GM04504 (cell line): ENCODE measurements around the gene METAP1.
"Not testable (repeated sequence)": the region's sequence is repeated elsewhere in the genome, so short reads cannot be mapped to it uniquely, and the experiment has no call there.

Experiments used
- DNase-seq: peaks from one replicate; pipeline ENCODE4 v3.0.0-alpha.2; 2012; ENCODE audit warnings: low read depth

METAP1 gene

GRCh38 chr4:99059550-99059949 lies 64.0 kb downstream of the METAP1 start:
- DNase-seq = no peak

- no peak for DNase-seq
These were observed 65.7 kb downstream of the METAP1 start for GRCh38 chr4:99061048-99061700.

GRCh38 chr4:99062120-99062519 lies 66.6 kb downstream of the METAP1 start:
- peak; percentile 14 for DNase-seq

GRCh38 chr4:99065521-99065920 lies 70.0 kb downstream of the METAP1 start:
- DNase-seq = not testable (repeated sequence)

- DNase-seq = no peak
These were observed 72.1 kb downstream of the METAP1 start for GRCh38 chr4:99067617-99068016.

GRCh38 chr4:99071159-99071558 lies 75.6 kb downstream of the METAP1 start:
- DNase-seq = no peak

GRCh38 chr4:99074816-99075215 lies 79.3 kb downstream of the METAP1 start:
- DNase-seq = no peak

- no peak for DNase-seq
These were observed 80.9 kb downstream of the METAP1 start for GRCh38 chr4:99076292-99076976.

- no peak for DNase-seq
These were observed 81.7 kb downstream of the METAP1 start for GRCh38 chr4:99077177-99077576.

- DNase-seq = no peak
These were observed 82.8 kb downstream of the METAP1 start for GRCh38 chr4:99078336-99078735.

GRCh38 chr4:99078931-99079624 lies 83.6 kb downstream of the METAP1 start:
- no peak for DNase-seq

GRCh38 chr4:99079625-99080295 lies 84.2 kb downstream of the METAP1 start:
- DNase-seq = no peak

- not testable (repeated sequence) for DNase-seq
These were observed 85.3 kb downstream of the METAP1 start for GRCh38 chr4:99080869-99081268.

- DNase-seq = no peak
These were observed 86.7 kb downstream of the METAP1 start for GRCh38 chr4:99082192-99082591.

GRCh38 chr4:99084595-99084994 lies 89.1 kb downstream of the METAP1 start:
- no peak for DNase-seq

GRCh38 chr4:99088023-99088449 lies 92.5 kb downstream of the METAP1 start:
- peak; percentile 76 for DNase-seq

- DNase-seq = peak; percentile 69
These were observed 93.2 kb downstream of the METAP1 start, which contains the start of gene ADH5 for GRCh38 chr4:99088481-99089365. TSS of gene ADH5 (minus strand) at chr4:99088788. CDS start at chr4:99088700, 88 bp downstream.

GRCh38 chr4:99090481-99091215 lies 95.1 kb downstream of the METAP1 start:
- DNase-seq = no peak

GRCh38 chr4:99091216-99091575 lies 95.7 kb downstream of the METAP1 start:
- no peak for DNase-seq

- not testable (repeated sequence) for DNase-seq
These were observed 96.3 kb downstream of the METAP1 start for GRCh38 chr4:99091841-99092240.

- DNase-seq = no peak
These were observed 103.8 kb downstream of the METAP1 start for GRCh38 chr4:99099311-99099710.
